Vagina (tissue), 2 donors: ENCODE data around the gene COL26A1. TPM values are rescaled to one million over a fixed set of nuclear protein-coding genes. Genes with fewer than 3 reads are reported as not detected.

Experiments
- DNase-seq, 2 donors: peaks; one replicate each; pipeline ENCODE4 v3.0.0-alpha.2; 2017; ENCODE audit errors: extremely low spot score in 2 of 2
- H3K27ac ChIP-seq: fragments of 200-600 bp; sonication (generic); one replicate; pipeline ENCODE4 v1.5.1; 2019
- H3K27me3 ChIP-seq: fragments of 200-600 bp; sonication (generic); one replicate; pipeline ENCODE4 v1.5.1; 2019
- H3K36me3 ChIP-seq, 2 donors: fragments of 200-600 bp; sonication (generic); one replicate each; pipeline ENCODE4 v1.5.1; 2017 to 2019
- H3K4me1 ChIP-seq: fragments of 200-600 bp; sonication (generic); one replicate; pipeline ENCODE4 v1.5.1; 2019
- H3K4me3 ChIP-seq, 2 donors: fragments of 200-600 bp; sonication (generic); 1 replicate in 1 of 2; 2 replicates in 1 of 2; pipeline ENCODE4 v1.5.1; 2016 to 2019
- H3K9me3 ChIP-seq: fragments of 200-600 bp; sonication (generic); one replicate; pipeline ENCODE4 v1.5.1; 2019
- CTCF ChIP-seq, 3 experiments: fragments of 450-650 bp in 2 of 3; fragments of 200-600 bp in 1 of 3; sonication (generic) in 1 of 3; IDR thresholded peaks; one replicate each; pipeline ENCODE4 v1.5.1; 2017 to 2019; ENCODE audit warnings: antibody characterized with exemption in 3 of 3, mild to moderate bottlenecking in 2 of 3, moderate library complexity in 2 of 3
- POLR2A ChIP-seq, 2 donors: fragments of 450-650 bp; IDR thresholded peaks; one replicate each; pipeline ENCODE4 v1.6.1; 2017; ENCODE audit warnings: antibody characterized with exemption in 2 of 2, mild to moderate bottlenecking in 2 of 2, moderate library complexity in 2 of 2
- POLR2AphosphoS5 ChIP-seq, 2 donors: sonication (generic); formaldehyde crosslinking; IDR thresholded peaks; one replicate each; pipeline ENCODE4 v1.9.0; 2017; ENCODE audit warnings: antibody characterized with exemption in 2 of 2, mild to moderate bottlenecking in 2 of 2, low read depth in 1 of 2; ENCODE audit not compliant: insufficient read depth in 1 of 2
- intact Hi-C: fragments of 100-400 bp; cut with DNase I; formaldehyde crosslinking; loops from one replicate; pipeline ENCODE4 v1.15.1; 2023
- total RNA-seq: library from RNA; depleted of rRNA; stranded (reverse); fragments of >200 nt; gene quantifications from one replicate; pipeline ENCODE4 v1.2.3, GENCODE V29; 2016

COL26A1 gene
- total RNA-seq, 1 donor from 2014 or later: not detected

GRCh38 chr7:101410743-101411507 lies 48.2 kb downstream of the COL26A1 start:
- no peak for DNase-seq
- Histone ChIP-seq H3K27me3 (no peaks in the 10 kb centered on the region), H3K4me1 (no peaks in the 10 kb centered on the region), H3K4me3 (no peak overlapping the region), H3K27ac (no peak overlapping the region), H3K36me3 (no peaks in the 10 kb centered on the region), H3K9me3 (no peaks in the 10 kb centered on the region)
- intact Hi-C loops: no loop called here
- TF ChIP-seq POLR2A (IDR thresholded peaks at IDR 0.05) (no peak), POLR2AphosphoS5 (IDR thresholded peaks at IDR 0.05; ENCODE audit: insufficient read depth in 1 of 2, low read depth in 1 of 2) (no peak), CTCF (IDR thresholded peaks at IDR 0.05) (peak in 1 of 3 experiments; percentile 24)

GRCh38 chr7:101411508-101411874 lies 48.8 kb downstream of the COL26A1 start:
- no peaks in the 10 kb centered on the region for H3K27me3 ChIP-seq
- intact Hi-C loops: no loop called here

GRCh38 chr7:101412976-101413375 lies 50.3 kb downstream of the COL26A1 start:
- TF ChIP-seq POLR2A (IDR thresholded peaks at IDR 0.05) (no peak), POLR2AphosphoS5 (IDR thresholded peaks at IDR 0.05; ENCODE audit: insufficient read depth in 1 of 2, low read depth in 1 of 2) (no peak), CTCF (IDR thresholded peaks at IDR 0.05) (no peak)
- H3K4me1 ChIP-seq: no peaks in the 10 kb centered on the region
- H3K9me3 ChIP-seq: no peaks in the 10 kb centered on the region
- H3K36me3 ChIP-seq: no peaks in the 10 kb centered on the region
- H3K27ac ChIP-seq: no peak overlapping the region
- intact Hi-C loops: no loop called here
- no peak for DNase-seq
- no peak overlapping the region for H3K4me3 ChIP-seq
- no peaks in the 10 kb centered on the region for H3K27me3 ChIP-seq

More at GRCh38 chr7:101411508-101411874, 48.8 kb downstream of the COL26A1 start:
- Histone ChIP-seq H3K9me3 (no peaks in the 10 kb centered on the region), H3K36me3 (no peaks in the 10 kb centered on the region), H3K27ac (no peak overlapping the region), H3K4me3 (no peak overlapping the region), H3K4me1 (no peaks in the 10 kb centered on the region)
- DNase-seq: no peak
- TF ChIP-seq POLR2AphosphoS5 (IDR thresholded peaks at IDR 0.05; ENCODE audit: insufficient read depth in 1 of 2, low read depth in 1 of 2): no peak
- no peak for TF ChIP-seq POLR2A (IDR thresholded peaks at IDR 0.05)
- no peak for TF ChIP-seq CTCF (IDR thresholded peaks at IDR 0.05)

- H3K4me3 ChIP-seq: no peak overlapping the region
- no peaks in the 10 kb centered on the region for H3K36me3 ChIP-seq
- H3K4me1 ChIP-seq: no peaks in the 10 kb centered on the region
- DNase-seq: no peak
- intact Hi-C loops: no loop called here
- no peak overlapping the region for H3K27ac ChIP-seq
- no peaks in the 10 kb centered on the region for H3K27me3 ChIP-seq
- H3K9me3 ChIP-seq: no peaks in the 10 kb centered on the region
- TF ChIP-seq POLR2AphosphoS5 (IDR thresholded peaks at IDR 0.05; ENCODE audit: insufficient read depth in 1 of 2, low read depth in 1 of 2): no peak
- TF ChIP-seq POLR2A (IDR thresholded peaks at IDR 0.05): no peak
- TF ChIP-seq CTCF (IDR thresholded peaks at IDR 0.05): no peak
Observed at GRCh38 chr7:101418694-101419093, 56.0 kb downstream of the COL26A1 start.

GRCh38 chr7:101419831-101420230 lies 57.2 kb downstream of the COL26A1 start:
- intact Hi-C loops: no loop called here
- Histone ChIP-seq H3K27ac (no peak overlapping the region), H3K27me3 (no peaks in the 10 kb centered on the region), H3K9me3 (no peaks in the 10 kb centered on the region), H3K4me3 (no peak overlapping the region), H3K4me1 (no peaks in the 10 kb centered on the region), H3K36me3 (no peaks in the 10 kb centered on the region)
- DNase-seq: no peak
- no peak for TF ChIP-seq CTCF (IDR thresholded peaks at IDR 0.05)
